ENCODE results near the gene PHKB. TPM values are rescaled to one million over a fixed set of nuclear protein-coding genes. Genes with fewer than 3 reads are reported as not detected.

PHKB gene
- total RNA-seq, 1 experiment from 2014 or later, result 81.3 TPM

DNA sequence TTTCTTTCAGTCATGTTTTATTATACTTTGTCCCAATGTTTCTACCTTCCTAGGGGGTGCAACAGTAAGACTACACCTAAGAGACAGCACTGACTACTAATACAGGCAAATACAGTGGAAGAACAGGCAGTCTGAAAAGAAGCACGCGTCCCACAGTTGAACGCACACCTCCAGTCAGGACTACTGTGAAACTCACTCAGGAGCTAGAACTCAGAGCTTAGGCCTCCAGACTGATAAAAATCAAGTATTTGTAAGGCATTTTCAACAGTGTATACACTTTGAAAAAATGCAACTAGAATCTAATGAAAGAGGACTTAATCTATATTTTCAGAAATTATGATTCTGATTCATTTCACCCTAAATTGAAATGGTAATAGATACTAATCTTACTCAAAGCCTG, 14.7 kb upstream of the PHKB start:
- no peaks in the 10 kb centered on the region for H3F3A ChIP-seq (ENCODE audit: insufficient read depth, low read depth)
- H3K9me2 ChIP-seq (ENCODE audit: insufficient read depth), result no peaks in the 10 kb centered on the region
- ChIA-PET CTCF (no interaction called here), POLR2A (ENCODE audit: unreplicated experiment) (no interaction called here)
- no TSS peak for BruUV-seq (replicated peaks)
- no peak for DNase-seq
- H3K9me3 ChIP-seq (ENCODE audit: insufficient read depth, low read depth), result no peaks in the 10 kb centered on the region
- no peaks in the 10 kb centered on the region for H3K4me1 ChIP-seq (replicated peaks; ENCODE audit: insufficient read depth)
- no peak overlapping the region for H3K4me2 ChIP-seq
- no peak overlapping the region for H3K27ac ChIP-seq
- no peaks in the 10 kb centered on the region for H3K27me3 ChIP-seq (ENCODE audit: insufficient read depth, low read depth)
- no peak overlapping the region for H2AFZ ChIP-seq
- H3K4me3 ChIP-seq, result no peak overlapping the region
- intact Hi-C loops (cut with micrococcal nuclease; ENCODE audit: unreplicated experiment), result no loop called here
- peaks cover 6% of the 10 kb centered on the region; the same call in 1 of the 2 replicates for H3K36me3 ChIP-seq (ENCODE audit: low read depth)
- TF ChIP-seq, protein P1, sequence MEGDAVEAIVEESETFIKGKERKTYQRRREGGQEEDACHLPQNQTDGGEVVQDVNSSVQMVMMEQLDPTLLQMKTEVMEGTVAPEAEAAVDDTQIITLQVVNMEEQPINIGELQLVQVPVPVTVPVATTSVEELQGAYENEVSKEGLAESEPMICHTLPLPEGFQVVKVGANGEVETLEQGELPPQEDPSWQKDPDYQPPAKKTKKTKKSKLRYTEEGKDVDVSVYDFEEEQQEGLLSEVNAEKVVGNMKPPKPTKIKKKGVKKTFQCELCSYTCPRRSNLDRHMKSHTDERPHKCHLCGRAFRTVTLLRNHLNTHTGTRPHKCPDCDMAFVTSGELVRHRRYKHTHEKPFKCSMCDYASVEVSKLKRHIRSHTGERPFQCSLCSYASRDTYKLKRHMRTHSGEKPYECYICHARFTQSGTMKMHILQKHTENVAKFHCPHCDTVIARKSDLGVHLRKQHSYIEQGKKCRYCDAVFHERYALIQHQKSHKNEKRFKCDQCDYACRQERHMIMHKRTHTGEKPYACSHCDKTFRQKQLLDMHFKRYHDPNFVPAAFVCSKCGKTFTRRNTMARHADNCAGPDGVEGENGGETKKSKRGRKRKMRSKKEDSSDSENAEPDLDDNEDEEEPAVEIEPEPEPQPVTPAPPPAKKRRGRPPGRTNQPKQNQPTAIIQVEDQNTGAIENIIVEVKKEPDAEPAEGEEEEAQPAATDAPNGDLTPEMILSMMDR (conservative IDR thresholded peaks at IDR 0.05), result no peak
- no peak for TF ChIP-seq EZH2 (IDR thresholded peaks at IDR 0.05; ENCODE audit: low read depth)
- H4K20me1 ChIP-seq (ENCODE audit: insufficient read depth), result no peaks in the 10 kb centered on the region; the same call in 1 of the 2 replicates
- no peaks in the 10 kb centered on the region for H3K79me2 ChIP-seq (ENCODE audit: low read depth)

DNA sequence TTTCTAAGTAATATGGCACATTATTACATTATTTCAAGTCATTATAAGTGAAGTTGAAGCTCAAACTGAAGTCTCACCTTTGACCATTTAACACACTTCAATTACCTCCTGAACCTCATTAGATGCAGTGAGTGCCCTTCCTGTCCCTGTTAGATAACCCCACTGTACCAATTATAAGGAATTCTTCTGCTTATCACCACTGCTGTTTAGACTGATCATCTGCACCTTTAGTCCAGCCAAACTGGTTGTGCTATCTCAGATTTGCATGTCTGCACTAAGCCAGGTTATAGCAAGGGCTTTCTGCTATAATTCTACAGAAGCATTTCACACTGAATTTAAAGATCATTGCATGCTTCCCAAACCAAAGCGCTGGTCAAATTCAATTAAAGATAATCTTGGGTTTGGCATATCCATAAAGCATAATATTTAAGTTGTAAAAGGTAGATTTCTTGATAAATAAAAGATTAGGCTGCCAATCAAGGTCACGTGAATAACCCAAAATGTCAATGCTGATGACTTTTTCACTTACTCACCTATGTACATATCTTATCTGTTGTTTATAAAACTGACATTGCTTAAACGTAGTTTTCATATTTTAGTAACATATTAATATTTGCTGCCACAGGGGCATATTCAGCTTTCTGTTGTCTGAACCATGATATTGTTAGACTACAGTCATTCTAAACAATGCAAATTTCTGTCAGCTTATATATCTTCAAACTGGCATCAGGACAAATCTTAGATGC, 12.1 kb upstream of the PHKB start:
- POLR2A ChIA-PET (ENCODE audit: unreplicated experiment), result interaction anchor here (0.7 kb wide), 1 partner anchor 223 kb away, joined by 3 read pairs; no protein-coding TSS in a partner anchor

DNA sequence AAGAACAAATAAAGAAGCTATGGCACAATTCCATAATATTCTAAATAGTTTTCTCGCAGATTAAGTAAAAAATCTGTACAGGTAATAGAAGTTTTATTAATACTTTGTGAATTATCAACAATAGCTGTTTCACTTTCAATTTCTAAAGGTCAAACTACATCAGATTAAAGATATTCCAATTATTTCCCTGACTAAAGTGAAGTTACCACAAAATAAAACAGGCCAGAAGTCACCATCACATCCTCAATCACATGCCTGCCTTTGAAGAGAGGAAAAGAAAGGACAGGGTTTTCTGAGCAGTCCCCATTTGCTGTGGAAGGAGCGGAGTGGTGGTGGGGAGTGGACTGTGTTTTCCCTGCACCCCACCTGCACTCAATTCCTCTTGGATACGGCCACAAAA, 11.3 kb upstream of the PHKB start:
- intact Hi-C loops (cut with micrococcal nuclease; ENCODE audit: unreplicated experiment), result no loop called here
- no peak overlapping the region for H3K4me3 ChIP-seq
- H3K36me3 ChIP-seq (ENCODE audit: low read depth), result peaks cover 6% of the 10 kb centered on the region; the same call in 1 of the 2 replicates
- no peaks in the 10 kb centered on the region for H3K9me3 ChIP-seq (ENCODE audit: insufficient read depth, low read depth)
- POLR2A ChIA-PET (ENCODE audit: unreplicated experiment), result interaction anchor here (0.7 kb wide), 1 partner anchor 222 kb away, joined by 3 read pairs; no protein-coding TSS in a partner anchor
- H3K9me2 ChIP-seq (ENCODE audit: insufficient read depth), result no peaks in the 10 kb centered on the region
- no peak for TF ChIP-seq EZH2 (IDR thresholded peaks at IDR 0.05; ENCODE audit: low read depth)
- TF ChIP-seq, protein P1 (conservative IDR thresholded peaks at IDR 0.05), result no peak
- no peaks in the 10 kb centered on the region; the same call in 1 of the 2 replicates for H3F3A ChIP-seq (ENCODE audit: insufficient read depth, low read depth)
- no peak overlapping the region for H3K4me2 ChIP-seq
- H3K27ac ChIP-seq, result no peak overlapping the region
- H3K27me3 ChIP-seq (ENCODE audit: insufficient read depth, low read depth), result no peaks in the 10 kb centered on the region
- H4K20me1 ChIP-seq (ENCODE audit: insufficient read depth), result peaks cover 4% of the 10 kb centered on the region; the same call in 1 of the 2 replicates
- no peak for DNase-seq
- no peaks in the 10 kb centered on the region for H3K79me2 ChIP-seq (ENCODE audit: low read depth)
- H3K4me1 ChIP-seq (replicated peaks; ENCODE audit: insufficient read depth), result no peaks in the 10 kb centered on the region
- no peak overlapping the region for H2AFZ ChIP-seq
- CTCF ChIA-PET, result interaction anchor here (0.6 kb wide), 1 partner anchor 308 kb away, joined by 3 read pairs; no protein-coding TSS in a partner anchor
- no TSS peak for BruUV-seq (replicated peaks)

More for the DNA sequence above, 12.1 kb upstream of the PHKB start:
- intact Hi-C loops (cut with micrococcal nuclease; ENCODE audit: unreplicated experiment), result no loop called here
- Histone ChIP-seq H3K27ac (no peak overlapping the region), H3K4me2 (no peak overlapping the region), H3K9me3 (ENCODE audit: insufficient read depth, low read depth) (no peaks in the 10 kb centered on the region), H3K36me3 (ENCODE audit: low read depth) (peaks cover 9% of the 10 kb centered on the region; the same call in 1 of the 2 replicates), H3K79me2 (ENCODE audit: low read depth) (no peaks in the 10 kb centered on the region), H3K9me2 (ENCODE audit: insufficient read depth) (no peaks in the 10 kb centered on the region), H4K20me1 (ENCODE audit: insufficient read depth) (peaks cover under 1% of the 10 kb centered on the region; the same call in 1 of the 2 replicates), H3K27me3 (ENCODE audit: insufficient read depth, low read depth) (no peaks in the 10 kb centered on the region), H3F3A (ENCODE audit: insufficient read depth, low read depth) (no peaks in the 10 kb centered on the region), H3K4me1 (replicated peaks; ENCODE audit: insufficient read depth) (no peaks in the 10 kb centered on the region), H3K4me3 (no peak overlapping the region), H2AFZ (no peak overlapping the region)
- BruUV-seq (replicated peaks), result no TSS peak
- TF ChIP-seq, protein P1 (conservative IDR thresholded peaks at IDR 0.05), result no peak
- no peak for TF ChIP-seq EZH2 (IDR thresholded peaks at IDR 0.05; ENCODE audit: low read depth)
- DNase-seq, result no peak
- CTCF ChIA-PET, result no interaction called here

Measured in PC-9 (cell line).